ENCODE measurements around the gene PHC2. TPM values are rescaled to one million over a fixed set of nuclear protein-coding genes. Genes with fewer than 3 reads are reported as not detected.
A peak's percentile ranks its signal among the peaks of the same experiment; 100 is the strongest.

The PHC2 gene
- total RNA-seq, 1 experiment from 2014 or later, result 137 TPM

DNA sequence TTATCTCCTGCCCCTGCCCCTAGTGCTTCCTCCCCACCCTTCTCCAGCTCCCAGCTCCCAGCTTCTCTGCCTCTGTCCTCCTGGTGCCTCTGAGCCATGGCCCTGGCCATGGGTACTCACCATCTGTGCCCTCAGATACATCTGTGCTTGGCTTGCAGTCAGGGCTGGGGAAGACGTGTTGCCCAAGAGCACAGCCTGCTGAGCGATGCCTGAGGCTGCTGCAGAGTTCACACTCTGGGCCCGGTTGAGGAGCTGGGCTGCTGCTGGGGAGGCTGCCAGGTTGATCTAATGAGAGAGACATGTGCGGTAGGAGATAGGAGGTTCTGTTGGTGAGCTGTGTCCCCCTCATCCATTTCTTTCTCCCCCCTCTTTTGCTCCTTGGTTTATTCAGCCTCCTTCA, 60.6 kb downstream of the PHC2 start:
- H3K4me3 Mint-ChIP-seq (ENCODE audit: unreplicated experiment), result no peak overlapping the region
- no peaks in the 10 kb centered on the region for H3K9me3 Mint-ChIP-seq (ENCODE audit: unreplicated experiment)
- peak; percentile 40 for DNase-seq (ENCODE audit: unreplicated experiment)
- CTCF ChIA-PET, result interaction anchor here (0.7 to 13.2 kb wide), 9 partner anchors 10 to 152 kb away, joined by 3 to 180 read pairs (median 5); partner anchors contain the start of gene ZSCAN20
- intact Hi-C loops (cut with micrococcal nuclease), result no loop called here
- POLR2A ChIA-PET, result interaction anchor here (1.6 kb wide), 1 partner anchor 9 kb away, joined by 6 read pairs; no protein-coding TSS in a partner anchor
- H3K4me1 Mint-ChIP-seq (ENCODE audit: insufficient read depth, unreplicated experiment), result no peaks in the 10 kb centered on the region
- TF ChIP-seq, protein P1, sequence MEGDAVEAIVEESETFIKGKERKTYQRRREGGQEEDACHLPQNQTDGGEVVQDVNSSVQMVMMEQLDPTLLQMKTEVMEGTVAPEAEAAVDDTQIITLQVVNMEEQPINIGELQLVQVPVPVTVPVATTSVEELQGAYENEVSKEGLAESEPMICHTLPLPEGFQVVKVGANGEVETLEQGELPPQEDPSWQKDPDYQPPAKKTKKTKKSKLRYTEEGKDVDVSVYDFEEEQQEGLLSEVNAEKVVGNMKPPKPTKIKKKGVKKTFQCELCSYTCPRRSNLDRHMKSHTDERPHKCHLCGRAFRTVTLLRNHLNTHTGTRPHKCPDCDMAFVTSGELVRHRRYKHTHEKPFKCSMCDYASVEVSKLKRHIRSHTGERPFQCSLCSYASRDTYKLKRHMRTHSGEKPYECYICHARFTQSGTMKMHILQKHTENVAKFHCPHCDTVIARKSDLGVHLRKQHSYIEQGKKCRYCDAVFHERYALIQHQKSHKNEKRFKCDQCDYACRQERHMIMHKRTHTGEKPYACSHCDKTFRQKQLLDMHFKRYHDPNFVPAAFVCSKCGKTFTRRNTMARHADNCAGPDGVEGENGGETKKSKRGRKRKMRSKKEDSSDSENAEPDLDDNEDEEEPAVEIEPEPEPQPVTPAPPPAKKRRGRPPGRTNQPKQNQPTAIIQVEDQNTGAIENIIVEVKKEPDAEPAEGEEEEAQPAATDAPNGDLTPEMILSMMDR (IDR thresholded peaks at IDR 0.05; ENCODE audit: unreplicated experiment), result no peak
- no peaks in the 10 kb centered on the region for H3K27me3 Mint-ChIP-seq (ENCODE audit: insufficient read depth, unreplicated experiment)
- peaks cover 19% of the 10 kb centered on the region for H3K36me3 Mint-ChIP-seq (ENCODE audit: insufficient read depth, unreplicated experiment)
- no peak overlapping the region for H3K27ac Mint-ChIP-seq (ENCODE audit: low read depth, unreplicated experiment)
- no TSS peak for BruUV-seq (replicated peaks)

DNA sequence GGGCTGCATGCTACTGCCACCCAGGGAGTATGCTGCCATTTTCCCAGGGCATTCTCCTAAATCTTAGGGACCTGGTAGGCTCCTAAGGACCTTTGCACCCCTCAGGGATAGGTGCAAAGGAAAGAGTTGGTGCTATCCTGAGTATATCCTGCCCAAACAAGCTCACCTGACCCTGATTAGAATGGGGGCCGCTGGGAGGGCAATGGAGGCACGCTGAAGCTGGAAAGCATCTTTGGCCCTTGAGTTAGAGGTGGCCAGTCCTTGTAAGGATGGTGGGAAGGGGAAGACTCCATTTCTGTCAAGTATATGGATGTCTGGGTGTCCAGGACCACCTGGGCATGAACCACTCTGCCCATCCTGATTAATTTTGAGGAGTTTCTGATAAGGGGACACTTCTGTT, 61.1 kb downstream of the PHC2 start:
- ChIA-PET POLR2A (interaction anchor here (0.6 to 1.6 kb wide), 2 partner anchors 10 to 13 kb away, joined by 3 to 6 read pairs; no protein-coding TSS in a partner anchor), CTCF (interaction anchor here (0.6 to 13.2 kb wide), 10 partner anchors 10 to 196 kb away, joined by 3 to 180 read pairs (median 4); partner anchors contain the start of gene ZSCAN20)
- intact Hi-C loops (cut with micrococcal nuclease), result loop anchor here (2.0 to 5.0 kb wide), 2 partner anchors 243 to 275 kb away; no protein-coding TSS in a partner anchor
- no peak overlapping the region for H3K4me3 Mint-ChIP-seq (ENCODE audit: unreplicated experiment)
- H3K9me3 Mint-ChIP-seq (ENCODE audit: unreplicated experiment), result no peaks in the 10 kb centered on the region
- peaks cover 19% of the 10 kb centered on the region for H3K36me3 Mint-ChIP-seq (ENCODE audit: insufficient read depth, unreplicated experiment)
- TF ChIP-seq, protein P1 (IDR thresholded peaks at IDR 0.05; ENCODE audit: unreplicated experiment), result no peak
- H3K27ac Mint-ChIP-seq (ENCODE audit: low read depth, unreplicated experiment), result no peak overlapping the region
- H3K27me3 Mint-ChIP-seq (ENCODE audit: insufficient read depth, unreplicated experiment), result no peaks in the 10 kb centered on the region
- no TSS peak for BruUV-seq (replicated peaks)
- no peak for DNase-seq (ENCODE audit: unreplicated experiment)
- H3K4me1 Mint-ChIP-seq (ENCODE audit: insufficient read depth, unreplicated experiment), result no peaks in the 10 kb centered on the region

DNA sequence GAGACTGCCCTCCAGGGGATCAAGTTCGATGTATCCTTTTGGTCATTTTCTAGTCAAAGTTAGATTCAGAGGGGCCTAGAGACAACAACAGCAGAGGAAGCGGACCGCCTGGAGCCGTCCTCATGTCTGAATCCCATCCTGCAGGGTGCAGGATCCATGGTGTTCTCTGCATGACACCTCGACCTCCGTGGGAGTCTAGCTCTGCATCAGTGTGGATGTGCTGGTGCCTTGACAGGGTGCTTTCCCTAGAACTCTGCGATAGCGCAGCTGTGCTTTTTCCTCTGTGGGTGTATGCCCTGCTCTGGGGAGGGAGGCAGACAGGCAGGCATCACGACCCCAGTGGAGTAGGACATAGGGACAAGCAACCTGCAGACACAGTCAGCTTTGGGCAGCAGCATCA, 61.8 kb downstream of the PHC2 start:
- POLR2A ChIA-PET, result interaction anchor here (0.6 to 1.6 kb wide), 2 partner anchors 11 to 12 kb away, joined by 3 to 6 read pairs; no protein-coding TSS in a partner anchor
- CTCF ChIA-PET, result interaction anchor here (0.6 to 13.2 kb wide), 10 partner anchors 11 to 195 kb away, joined by 3 to 180 read pairs (median 4); partner anchors contain the start of gene ZSCAN20
- H3K36me3 Mint-ChIP-seq (ENCODE audit: insufficient read depth, unreplicated experiment), result peaks cover 23% of the 10 kb centered on the region
- no peaks in the 10 kb centered on the region for H3K9me3 Mint-ChIP-seq (ENCODE audit: unreplicated experiment)
- no peak for DNase-seq (ENCODE audit: unreplicated experiment)
- H3K27me3 Mint-ChIP-seq (ENCODE audit: insufficient read depth, unreplicated experiment), result no peaks in the 10 kb centered on the region
- BruUV-seq (replicated peaks), result no TSS peak
- TF ChIP-seq, protein P1 (IDR thresholded peaks at IDR 0.05; ENCODE audit: unreplicated experiment), result no peak
- H3K4me1 Mint-ChIP-seq (ENCODE audit: insufficient read depth, unreplicated experiment), result peaks cover 5% of the 10 kb centered on the region
- no peak overlapping the region for H3K4me3 Mint-ChIP-seq (ENCODE audit: unreplicated experiment)
- peak overlapping the region; percentile 11 for H3K27ac Mint-ChIP-seq (ENCODE audit: low read depth, unreplicated experiment)
- intact Hi-C loops (cut with micrococcal nuclease), result loop anchor here (2.0 to 5.0 kb wide), 2 partner anchors 243 to 274 kb away; no protein-coding TSS in a partner anchor

DNA sequence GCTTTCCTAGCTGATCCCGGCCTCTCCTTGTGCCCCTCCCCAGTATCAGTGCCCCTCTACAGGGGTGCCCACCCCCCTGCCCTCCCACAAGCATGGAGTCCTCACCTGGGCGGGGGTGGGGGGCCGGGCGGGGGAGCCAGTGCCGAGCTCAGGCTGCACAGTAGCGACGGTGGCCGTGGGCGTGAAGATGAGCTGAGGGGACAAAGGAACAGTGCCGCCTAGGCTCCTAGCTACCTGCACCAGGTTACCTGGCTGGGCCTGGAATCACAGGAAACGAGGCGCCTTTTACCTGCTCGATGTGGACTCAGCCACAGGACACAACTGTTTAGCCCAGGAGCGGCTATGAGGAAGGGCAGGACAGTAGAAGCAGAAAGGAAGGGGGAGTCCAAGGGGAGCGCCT, 62.5 kb downstream of the PHC2 start:
- ChIA-PET POLR2A (no interaction called here), CTCF (interaction anchor here (0.5 to 13.2 kb wide), 17 partner anchors 11 to 235 kb away, joined by 3 to 180 read pairs (median 4); partner anchors contain the start of genes A3GALT2 and ZSCAN20)
- H3K4me3 Mint-ChIP-seq (ENCODE audit: unreplicated experiment), result no peak overlapping the region
- H3K27ac Mint-ChIP-seq (ENCODE audit: low read depth, unreplicated experiment), result no peak overlapping the region
- no peak for DNase-seq (ENCODE audit: unreplicated experiment)
- peaks cover 19% of the 10 kb centered on the region for H3K36me3 Mint-ChIP-seq (ENCODE audit: insufficient read depth, unreplicated experiment)
- no peaks in the 10 kb centered on the region for H3K27me3 Mint-ChIP-seq (ENCODE audit: insufficient read depth, unreplicated experiment)
- H3K9me3 Mint-ChIP-seq (ENCODE audit: unreplicated experiment), result no peaks in the 10 kb centered on the region
- no TSS peak for BruUV-seq (replicated peaks)
- H3K4me1 Mint-ChIP-seq (ENCODE audit: insufficient read depth, unreplicated experiment), result peaks cover 6% of the 10 kb centered on the region
- TF ChIP-seq, protein P1 (IDR thresholded peaks at IDR 0.05; ENCODE audit: unreplicated experiment), result no peak
- intact Hi-C loops (cut with micrococcal nuclease), result loop anchor here (2.0 to 5.0 kb wide), 2 partner anchors 244 to 274 kb away; no protein-coding TSS in a partner anchor
